ENCODE measurements around the gene PRSS50. TPM values are rescaled to one million over a fixed set of nuclear protein-coding genes. Genes with fewer than 3 reads are reported as not detected.

The PRSS50 gene
- total RNA-seq, 1 donor from 2014 or later: not detected

DNA sequence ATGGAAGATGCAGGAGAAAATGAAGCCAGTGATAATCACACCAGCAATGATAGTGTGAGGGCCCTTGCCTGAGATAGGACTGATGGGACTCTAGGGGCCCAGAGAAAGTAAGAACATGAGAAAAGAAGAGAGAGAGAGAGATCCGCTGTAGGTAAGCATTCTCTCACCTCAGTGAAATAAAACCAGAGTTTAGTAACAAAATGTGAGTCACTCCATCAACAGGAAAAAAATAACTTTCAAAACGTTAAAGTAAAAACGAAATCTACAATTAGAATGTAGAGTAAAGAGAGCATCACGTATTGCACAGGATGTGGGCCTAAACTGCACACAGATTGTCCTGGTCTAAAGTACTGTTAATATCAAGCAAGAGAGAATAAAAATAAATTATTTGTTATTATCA, 6.8 kb upstream of the PRSS50 start:
- TF ChIP-seq, protein P1, sequence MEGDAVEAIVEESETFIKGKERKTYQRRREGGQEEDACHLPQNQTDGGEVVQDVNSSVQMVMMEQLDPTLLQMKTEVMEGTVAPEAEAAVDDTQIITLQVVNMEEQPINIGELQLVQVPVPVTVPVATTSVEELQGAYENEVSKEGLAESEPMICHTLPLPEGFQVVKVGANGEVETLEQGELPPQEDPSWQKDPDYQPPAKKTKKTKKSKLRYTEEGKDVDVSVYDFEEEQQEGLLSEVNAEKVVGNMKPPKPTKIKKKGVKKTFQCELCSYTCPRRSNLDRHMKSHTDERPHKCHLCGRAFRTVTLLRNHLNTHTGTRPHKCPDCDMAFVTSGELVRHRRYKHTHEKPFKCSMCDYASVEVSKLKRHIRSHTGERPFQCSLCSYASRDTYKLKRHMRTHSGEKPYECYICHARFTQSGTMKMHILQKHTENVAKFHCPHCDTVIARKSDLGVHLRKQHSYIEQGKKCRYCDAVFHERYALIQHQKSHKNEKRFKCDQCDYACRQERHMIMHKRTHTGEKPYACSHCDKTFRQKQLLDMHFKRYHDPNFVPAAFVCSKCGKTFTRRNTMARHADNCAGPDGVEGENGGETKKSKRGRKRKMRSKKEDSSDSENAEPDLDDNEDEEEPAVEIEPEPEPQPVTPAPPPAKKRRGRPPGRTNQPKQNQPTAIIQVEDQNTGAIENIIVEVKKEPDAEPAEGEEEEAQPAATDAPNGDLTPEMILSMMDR (IDR thresholded peaks at IDR 0.05; ENCODE audit: insufficient read depth, low read length, severe bottlenecking): no peak
- no peaks in the 10 kb centered on the region for H3K36me3 ChIP-seq (ENCODE audit: control insufficient read depth, insufficient read depth, low read length)
- no peak for DNase-seq (ENCODE audit: low read depth)
- no peak overlapping the region for H3K4me3 ChIP-seq (ENCODE audit: low read depth, low read length)
- FAIRE-seq: no peak
- H3K27me3 ChIP-seq (ENCODE audit: control insufficient read depth, insufficient read depth, low read length): peaks cover 2% of the 10 kb centered on the region

DNA sequence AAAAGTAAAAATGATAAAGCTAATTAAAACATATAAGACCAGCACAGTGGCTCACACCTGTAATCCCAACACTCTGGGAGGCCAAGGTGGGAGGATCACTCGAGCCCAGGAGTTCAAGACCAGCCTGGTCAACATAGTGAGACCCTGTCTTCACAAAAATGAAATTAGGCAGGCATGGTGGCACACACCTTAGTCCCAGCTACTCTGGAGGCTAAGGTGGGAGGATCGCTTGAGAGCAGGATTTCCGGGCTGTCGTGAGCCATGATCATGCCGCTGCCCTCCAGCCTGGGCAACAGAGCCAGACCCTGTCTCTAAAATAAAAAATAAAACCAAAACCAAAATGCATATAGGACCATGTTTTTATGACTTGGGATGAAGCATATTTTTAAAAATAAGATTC, 4.8 kb upstream of the PRSS50 start:
- H3K4me3 ChIP-seq (ENCODE audit: low read depth, low read length): no peak overlapping the region
- no peaks in the 10 kb centered on the region for H3K36me3 ChIP-seq (ENCODE audit: control insufficient read depth, insufficient read depth, low read length)
- no peak for DNase-seq (ENCODE audit: low read depth)
- TF ChIP-seq, protein P1 (IDR thresholded peaks at IDR 0.05; ENCODE audit: insufficient read depth, low read length, severe bottlenecking): no peak
- no peak for FAIRE-seq
- no peaks in the 10 kb centered on the region for H3K27me3 ChIP-seq (ENCODE audit: control insufficient read depth, insufficient read depth, low read length)

DNA sequence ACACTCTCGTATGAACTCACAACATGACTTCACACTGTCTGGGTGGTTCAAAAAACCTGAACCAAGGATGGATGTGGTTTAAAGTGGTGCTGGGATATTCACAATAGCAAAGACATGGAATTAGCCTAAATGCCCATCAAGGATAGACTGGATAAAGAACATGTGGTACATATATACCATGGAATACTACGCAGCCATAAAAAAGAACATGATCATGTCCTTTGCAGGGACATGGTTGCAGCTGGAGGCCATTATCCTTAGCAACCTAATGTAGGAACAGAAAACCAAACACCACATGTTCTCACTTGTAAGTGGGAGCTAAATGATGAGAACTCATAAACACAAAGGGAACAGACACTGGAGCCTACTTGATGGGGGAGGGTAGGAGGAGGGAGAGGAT, 3.3 kb upstream of the PRSS50 start:
- Histone ChIP-seq H3K27me3 (ENCODE audit: control insufficient read depth, insufficient read depth, low read length) (no peaks in the 10 kb centered on the region), H3K36me3 (ENCODE audit: control insufficient read depth, insufficient read depth, low read length) (no peaks in the 10 kb centered on the region), H3K4me3 (ENCODE audit: low read depth, low read length) (no peak overlapping the region)
- FAIRE-seq (no peak), DNase-seq (ENCODE audit: low read depth) (no peak)
- TF ChIP-seq, protein P1 (IDR thresholded peaks at IDR 0.05; ENCODE audit: insufficient read depth, low read length, severe bottlenecking): no peak

DNA sequence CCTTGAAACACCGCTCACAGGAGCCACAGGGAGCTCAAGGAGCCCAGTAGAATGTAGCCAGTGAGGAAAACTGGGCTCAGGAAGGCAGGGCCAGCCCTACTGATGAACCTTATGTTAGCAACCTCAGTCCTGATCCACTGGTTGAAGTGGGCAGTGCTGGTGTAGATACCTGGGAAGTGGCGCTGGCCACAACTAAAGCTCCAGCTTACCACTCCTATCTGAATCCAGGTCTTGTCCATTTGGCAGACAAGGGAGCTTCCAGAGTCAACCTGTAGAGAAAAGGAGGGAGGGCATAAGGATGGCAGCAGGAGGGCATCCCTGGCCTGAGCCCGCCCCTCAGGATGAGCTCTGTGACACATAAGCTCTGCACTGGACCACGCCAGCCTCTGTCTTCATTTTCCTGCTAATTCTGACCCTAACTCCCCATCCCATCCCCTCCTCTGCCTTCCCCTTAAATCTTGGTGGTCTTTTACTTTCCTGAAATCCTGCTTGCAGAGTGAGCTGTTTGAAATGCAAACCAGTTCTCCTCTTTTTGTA, 2.1 kb upstream of the PRSS50 start:
- no peak for FAIRE-seq
- no peak for DNase-seq (ENCODE audit: low read depth)
- TF ChIP-seq, protein P1 (IDR thresholded peaks at IDR 0.05; ENCODE audit: insufficient read depth, low read length, severe bottlenecking): no peak

DNA sequence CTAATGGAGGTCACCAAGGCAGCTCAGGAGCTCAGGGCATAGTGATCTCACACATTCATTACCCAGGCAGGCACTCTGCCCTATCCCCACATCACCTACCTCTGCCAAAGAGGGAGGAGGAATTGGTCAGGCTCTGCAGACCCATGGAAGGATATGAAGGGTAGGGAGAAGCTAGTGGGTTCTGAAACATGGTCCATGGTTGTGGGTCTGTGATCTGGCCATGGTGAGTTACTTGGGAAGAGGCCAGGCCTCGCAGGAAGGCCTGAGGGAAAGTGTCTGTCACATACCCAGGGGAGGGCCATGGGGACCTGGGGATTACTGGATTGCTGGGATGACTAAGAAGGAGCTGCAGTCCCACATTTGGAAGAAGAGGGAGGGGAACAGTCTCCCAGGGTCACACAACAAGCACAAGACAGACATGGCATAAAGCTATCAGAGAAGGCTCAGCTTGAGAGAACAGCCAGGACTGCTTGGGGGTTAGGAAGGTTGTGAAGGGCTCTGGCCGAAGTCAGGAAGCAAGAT, 1.4 kb upstream of the PRSS50 start:
- FAIRE-seq (peak; percentile 82), DNase-seq (ENCODE audit: low read depth) (no peak)

More for the DNA sequence above, 2.1 kb upstream of the PRSS50 start:
- Histone ChIP-seq H3K4me3 (ENCODE audit: low read depth, low read length) (no peak overlapping the region), H3K27me3 (ENCODE audit: control insufficient read depth, insufficient read depth, low read length) (no peaks in the 10 kb centered on the region), H3K36me3 (ENCODE audit: control insufficient read depth, insufficient read depth, low read length) (no peaks in the 10 kb centered on the region)

More for the DNA sequence above, 1.4 kb upstream of the PRSS50 start:
- Histone ChIP-seq H3K4me3 (ENCODE audit: low read depth, low read length) (no peak overlapping the region), H3K27me3 (ENCODE audit: control insufficient read depth, insufficient read depth, low read length) (no peaks in the 10 kb centered on the region), H3K36me3 (ENCODE audit: control insufficient read depth, insufficient read depth, low read length) (no peaks in the 10 kb centered on the region)
- TF ChIP-seq, protein P1 (IDR thresholded peaks at IDR 0.05; ENCODE audit: insufficient read depth, low read length, severe bottlenecking): no peak
